ENCODE data around the gene MSMP. TPM values are rescaled to one million over a fixed set of nuclear protein-coding genes. Genes with fewer than 3 reads are reported as not detected.

The MSMP gene
- total and polyA plus RNA-seq, 9 of the 15 experiments (the other 6 are each of a cell fraction or from before 2014, with no cell fraction given): 0.60 TPM; not detected in 8

GRCh38 chr9:35728041-35728971, 25.8 kb downstream of the MSMP start (continued):
- 0 out of 2 replicates have a peak, but pooled peaks have one; percentile 17 for TF ChIP-seq CEBPG (CRISPR knock-in tag; IDR thresholded peaks at IDR 0.05)
- TF ChIP-seq CEBPG (tag; conservative IDR thresholded peaks at IDR 0.05 in 1 of 2, IDR thresholded peaks at IDR 0.05 in 1 of 2): peak; percentile 39; a peak in 2 of 4 replicates
- TF ChIP-seq PRMT5 (CRISPR knock-in tag; IDR thresholded peaks at IDR 0.05): no peak
- TF ChIP-seq, protein P1, sequence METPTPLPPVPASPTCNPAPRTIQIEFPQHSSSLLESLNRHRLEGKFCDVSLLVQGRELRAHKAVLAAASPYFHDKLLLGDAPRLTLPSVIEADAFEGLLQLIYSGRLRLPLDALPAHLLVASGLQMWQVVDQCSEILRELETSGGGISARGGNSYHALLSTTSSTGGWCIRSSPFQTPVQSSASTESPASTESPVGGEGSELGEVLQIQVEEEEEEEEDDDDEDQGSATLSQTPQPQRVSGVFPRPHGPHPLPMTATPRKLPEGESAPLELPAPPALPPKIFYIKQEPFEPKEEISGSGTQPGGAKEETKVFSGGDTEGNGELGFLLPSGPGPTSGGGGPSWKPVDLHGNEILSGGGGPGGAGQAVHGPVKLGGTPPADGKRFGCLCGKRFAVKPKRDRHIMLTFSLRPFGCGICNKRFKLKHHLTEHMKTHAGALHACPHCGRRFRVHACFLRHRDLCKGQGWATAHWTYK (CRISPR knock-in tag; IDR thresholded peaks at IDR 0.05): no peak
- peak; percentile 88; the same call in 1 of the 2 replicates for TF ChIP-seq CC2D1A (IDR thresholded peaks at IDR 0.05)
- peak; percentile 92 for TF ChIP-seq TEAD4 (IDR thresholded peaks at IDR 0.05; ENCODE audit: low read length)
- no peak for TF ChIP-seq TEAD4 (CRISPR knock-in tag; IDR thresholded peaks at IDR 0.05; ENCODE audit: borderline replicate concordance)
- no peak for TF ChIP-seq KDM2B (CRISPR knock-in tag; IDR thresholded peaks at IDR 0.05)
- peak; percentile 78 for TF ChIP-seq ZNF316 (IDR thresholded peaks at IDR 0.05)
- TF ChIP-seq NR4A1 (CRISPR knock-in tag; IDR thresholded peaks at IDR 0.05): no peak
- 0 out of 2 replicates have a peak, but pooled peaks have one; percentile 15 for TF ChIP-seq NR4A1 (tag; IDR thresholded peaks at IDR 0.05)
- TF ChIP-seq BCL6 (CRISPR knock-in tag; IDR thresholded peaks at IDR 0.05): no peak
- no peak for TF ChIP-seq POLR3G (IDR thresholded peaks at IDR 0.05; ENCODE audit: extremely low read depth, insufficient read length, insufficient replicate concordance)
- no peak for TF ChIP-seq ZNF589 (CRISPR knock-in tag; IDR thresholded peaks at IDR 0.05; ENCODE audit: low read depth)
- TF ChIP-seq FOXJ2 (tag; IDR thresholded peaks at IDR 0.05): no peak
- TF ChIP-seq ZBTB49 (CRISPR knock-in tag; IDR thresholded peaks at IDR 0.05; ENCODE audit: borderline replicate concordance): no peak
- no peak for TF ChIP-seq HIVEP1 (CRISPR knock-in tag; IDR thresholded peaks at IDR 0.05)
- no peak for TF ChIP-seq NFE2L1 (tag; IDR thresholded peaks at IDR 0.05; ENCODE audit: borderline replicate concordance, low read depth)
- TF ChIP-seq YY1 (IDR thresholded peaks at IDR 0.05; ENCODE audit: borderline replicate concordance in 1 of 3, control insufficient read depth in 1 of 3, extremely low read depth in 1 of 3, insufficient read depth in 3 of 3, insufficient read length in 1 of 3, insufficient replicate concordance in 2 of 3, low read depth in 1 of 3, low read length in 2 of 3): no peak
- TF ChIP-seq PTRF (tag; IDR thresholded peaks at IDR 0.05): no peak
- TF ChIP-seq ZSCAN32 (CRISPR knock-in tag; IDR thresholded peaks at IDR 0.05): no peak
- peak; percentile 78 for TF ChIP-seq FOXM1 (IDR thresholded peaks at IDR 0.05; ENCODE audit: low read depth)
- no peak for TF ChIP-seq FOXM1 (CRISPR knock-in tag; IDR thresholded peaks at IDR 0.05; ENCODE audit: low read depth)
- TF ChIP-seq ZNF282 (CRISPR knock-in tag; IDR thresholded peaks at IDR 0.05): no peak
- no peak for TF ChIP-seq MCM5 (IDR thresholded peaks at IDR 0.05; ENCODE audit: low read depth)
- no peak for TF ChIP-seq SRSF3 (IDR thresholded peaks at IDR 0.05; ENCODE audit: insufficient read depth, low read length)

Measured in K562 (cell line).